Effector memory CD4-positive, alpha-beta T cell (primary cell): ENCODE data around the gene HLA-C.
"Not testable (repeated sequence)": the region's sequence is repeated elsewhere in the genome, so short reads cannot be mapped to it uniquely, and the experiment has no call there.

Experiments used
- DNase-seq, 3 donors: peaks; one replicate each; pipeline ENCODE4 v3.0.0-alpha.2; 2020
- H3K27ac ChIP-seq: 2 replicates; pipeline ENCODE4 v1.7.0; 2013; ENCODE audit warnings: mild to moderate bottlenecking, low read length, moderate library complexity; ENCODE audit not compliant: insufficient read depth, poor library complexity, severe bottlenecking
- H3K27me3 ChIP-seq: replicated peaks from 2 replicates; pipeline ENCODE4 v1.7.0; 2013; ENCODE audit warnings: mild to moderate bottlenecking, low read length; ENCODE audit not compliant: insufficient read depth, control insufficient read depth, poor library complexity, severe bottlenecking
- H3K36me3 ChIP-seq: 2 replicates; pipeline ENCODE4 v1.7.0; 2013; ENCODE audit warnings: mild to moderate bottlenecking, low read length, moderate library complexity; ENCODE audit not compliant: control insufficient read depth, insufficient read depth
- H3K4me1 ChIP-seq: 2 replicates; pipeline ENCODE4 v1.7.0; 2013; ENCODE audit warnings: low read length, mild to moderate bottlenecking; ENCODE audit not compliant: control insufficient read depth, insufficient read depth, poor library complexity, severe bottlenecking
- H3K4me3 ChIP-seq: 2 replicates; pipeline ENCODE4 v1.7.0; 2013; ENCODE audit warnings: low read length, low read depth, mild to moderate bottlenecking; ENCODE audit not compliant: insufficient read depth, poor library complexity, severe bottlenecking
- H3K9me3 ChIP-seq: 2 replicates; pipeline ENCODE4 v1.7.0; 2013; ENCODE audit warnings: mild to moderate bottlenecking, low read length, moderate library complexity; ENCODE audit not compliant: control insufficient read depth

The HLA-C gene

GRCh38 chr6:31259995-31260394 lies 11.9 kb downstream of the HLA-C start:
- H3K4me1 ChIP-seq, H3K36me3 ChIP-seq, H3K27me3 ChIP-seq, DNase-seq, H3K9me3 ChIP-seq, H3K27ac ChIP-seq, H3K4me3 ChIP-seq: not testable (repeated sequence)

- H3K9me3 ChIP-seq: no peaks in the 10 kb centered on the region
- H3K4me3 ChIP-seq: no peak overlapping the region
- H3K36me3 ChIP-seq: no peaks in the 10 kb centered on the region
- no peaks in the 10 kb centered on the region for H3K4me1 ChIP-seq
- no peak overlapping the region for H3K27ac ChIP-seq
- no peaks in the 10 kb centered on the region for H3K27me3 ChIP-seq
- DNase-seq: no peak
Measured at GRCh38 chr6:31252625-31253024, 19.3 kb downstream of the HLA-C start.

- Histone ChIP-seq H3K27ac (no peak overlapping the region), H3K36me3 (no peaks in the 10 kb centered on the region), H3K9me3 (no peaks in the 10 kb centered on the region), H3K4me1 (no peaks in the 10 kb centered on the region), H3K27me3 (no peaks in the 10 kb centered on the region), H3K4me3 (no peak overlapping the region)
- DNase-seq: no peak
Measured at GRCh38 chr6:31251261-31251660, 20.6 kb downstream of the HLA-C start.

DNA sequence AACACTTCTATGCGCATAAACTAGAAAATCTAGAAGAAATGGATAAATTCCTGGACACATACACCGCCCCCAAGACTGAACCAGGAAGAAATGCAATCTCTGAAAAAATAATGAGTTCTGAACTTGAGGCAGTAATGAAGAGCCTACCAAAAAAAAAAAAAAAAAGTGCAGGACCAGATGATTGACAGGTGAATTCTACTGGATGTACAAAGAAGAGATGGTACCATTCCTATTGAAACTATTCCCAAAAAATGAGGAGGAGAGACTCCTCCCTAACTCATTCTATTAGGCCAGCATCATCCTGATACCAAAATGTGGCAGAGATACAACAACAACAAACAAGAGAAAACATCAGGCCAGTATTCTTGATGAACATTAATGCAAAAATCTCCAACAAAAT lies 22.7 kb downstream of the HLA-C start:
- Histone ChIP-seq H3K4me3 (no peak overlapping the region), H3K36me3 (no peaks in the 10 kb centered on the region), H3K27ac (no peak overlapping the region), H3K4me1 (no peaks in the 10 kb centered on the region), H3K9me3 (no peaks in the 10 kb centered on the region), H3K27me3 (no peaks in the 10 kb centered on the region)
- DNase-seq: no peak

DNA sequence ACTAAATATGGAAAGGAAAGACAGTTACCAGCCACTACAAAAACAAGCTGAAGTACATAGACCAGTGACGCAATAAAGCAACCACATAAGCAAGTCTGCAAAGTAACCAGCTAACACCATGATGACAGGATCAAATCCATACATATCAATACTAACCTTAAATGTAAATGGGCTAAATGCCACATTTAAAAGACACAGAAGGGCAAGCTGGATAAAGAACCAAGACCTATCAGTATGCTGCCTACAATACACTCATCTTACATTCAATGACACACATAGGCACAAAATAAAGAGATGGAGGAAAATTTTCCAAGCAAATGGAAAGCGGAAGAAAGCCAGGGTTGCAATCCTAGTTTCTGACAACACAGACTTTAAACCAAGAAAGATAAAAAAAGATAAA lies 24.1 kb downstream of the HLA-C start:
- no peaks in the 10 kb centered on the region for H3K9me3 ChIP-seq
- DNase-seq: no peak

GRCh38 chr6:31246051-31246521 lies 25.8 kb downstream of the HLA-C start:
- H3K27ac ChIP-seq: no peak overlapping the region
- no peaks in the 10 kb centered on the region for H3K9me3 ChIP-seq
- no peak for DNase-seq
- H3K36me3 ChIP-seq: no peaks in the 10 kb centered on the region
- H3K4me1 ChIP-seq: no peaks in the 10 kb centered on the region
- no peak overlapping the region for H3K4me3 ChIP-seq
- H3K27me3 ChIP-seq: no peaks in the 10 kb centered on the region

More for the DNA sequence above, 24.1 kb downstream of the HLA-C start:
- Histone ChIP-seq H3K4me3 (no peak overlapping the region), H3K27me3 (no peaks in the 10 kb centered on the region), H3K4me1 (no peaks in the 10 kb centered on the region), H3K27ac (no peak overlapping the region), H3K36me3 (no peaks in the 10 kb centered on the region)

- Histone ChIP-seq H3K4me1 (no peaks in the 10 kb centered on the region), H3K9me3 (no peaks in the 10 kb centered on the region), H3K27me3 (no peaks in the 10 kb centered on the region), H3K4me3 (no peak overlapping the region), H3K27ac (no peak overlapping the region), H3K36me3 (no peaks in the 10 kb centered on the region)
- no peak for DNase-seq
Measured at GRCh38 chr6:31243508-31243907, 28.4 kb downstream of the HLA-C start.

GRCh38 chr6:31239854-31240253 lies 32.0 kb downstream of the HLA-C start:
- no peak for DNase-seq
- Histone ChIP-seq H3K4me1 (no peaks in the 10 kb centered on the region), H3K9me3 (no peaks in the 10 kb centered on the region), H3K27ac (no peak overlapping the region), H3K27me3 (no peaks in the 10 kb centered on the region), H3K4me3 (no peak overlapping the region), H3K36me3 (no peaks in the 10 kb centered on the region)

- not testable (repeated sequence) for H3K4me3 ChIP-seq, H3K27me3 ChIP-seq, DNase-seq, H3K9me3 ChIP-seq, H3K4me1 ChIP-seq, H3K27ac ChIP-seq, H3K36me3 ChIP-seq
Measured at GRCh38 chr6:31234101-31234500, 37.8 kb downstream of the HLA-C start.

DNA sequence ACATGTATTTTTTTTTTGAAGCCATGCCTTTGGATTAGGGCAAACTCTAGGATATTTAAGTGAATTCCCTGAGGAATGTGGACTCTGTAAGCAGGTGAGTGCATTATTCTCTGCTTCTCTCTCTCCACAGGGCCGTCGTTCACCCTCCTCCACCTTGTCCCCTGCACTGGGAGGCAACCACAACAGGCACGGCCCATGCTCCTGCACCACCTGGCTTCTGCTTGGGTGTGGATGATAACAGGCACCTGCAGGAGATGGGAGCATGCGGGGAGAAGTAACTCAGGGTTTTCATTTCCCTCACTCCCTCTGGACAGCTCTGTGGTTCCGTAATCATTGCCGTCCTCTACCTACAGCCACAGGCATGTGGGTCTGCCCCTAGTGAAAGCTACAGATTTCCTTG lies 43.4 kb downstream of the HLA-C start:
- H3K36me3 ChIP-seq: no peaks in the 10 kb centered on the region
- no peaks in the 10 kb centered on the region for H3K4me1 ChIP-seq
- H3K9me3 ChIP-seq: no peaks in the 10 kb centered on the region
- no peak overlapping the region for H3K27ac ChIP-seq
- no peaks in the 10 kb centered on the region for H3K27me3 ChIP-seq
- H3K4me3 ChIP-seq: no peak overlapping the region
- DNase-seq: no peak

- no peak for DNase-seq
- no peaks in the 10 kb centered on the region for H3K36me3 ChIP-seq
- H3K4me1 ChIP-seq: no peaks in the 10 kb centered on the region
- no peaks in the 10 kb centered on the region for H3K9me3 ChIP-seq
- H3K27ac ChIP-seq: no peak overlapping the region
- no peak overlapping the region for H3K4me3 ChIP-seq
- no peaks in the 10 kb centered on the region for H3K27me3 ChIP-seq
Measured at GRCh38 chr6:31227143-31227542, 44.7 kb downstream of the HLA-C start.
